ENCODE measurements around the gene DEPP1.

DNA sequence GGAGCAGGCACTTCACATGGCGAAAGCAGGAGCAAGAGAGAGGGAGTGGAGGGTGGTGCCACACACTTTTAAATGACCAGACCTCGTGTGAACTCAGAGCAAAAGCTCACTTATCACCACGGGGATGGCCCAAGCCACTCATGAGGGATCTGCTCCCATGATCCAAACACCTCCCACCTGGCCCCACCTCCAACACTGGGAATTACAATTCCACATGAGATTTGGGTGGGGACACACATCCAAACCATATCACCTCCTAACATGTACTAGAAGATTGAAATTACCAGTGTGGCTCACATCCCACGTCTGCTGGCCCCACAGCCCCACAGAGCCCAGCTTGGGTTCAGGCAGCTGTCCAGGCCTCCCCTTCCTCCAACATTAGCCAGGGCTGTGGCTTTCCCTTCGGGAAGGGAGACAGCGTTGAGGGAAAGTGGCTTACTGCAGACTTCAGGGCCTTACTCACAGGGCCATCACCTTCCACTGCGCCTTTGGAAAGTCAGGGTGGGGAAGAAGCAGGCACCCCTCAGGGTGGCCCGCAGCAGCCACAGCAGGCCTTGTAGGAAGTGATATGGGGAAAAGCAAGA is 7.7 kb downstream of the DEPP1 start:
- TF ChIP-seq, protein P1, sequence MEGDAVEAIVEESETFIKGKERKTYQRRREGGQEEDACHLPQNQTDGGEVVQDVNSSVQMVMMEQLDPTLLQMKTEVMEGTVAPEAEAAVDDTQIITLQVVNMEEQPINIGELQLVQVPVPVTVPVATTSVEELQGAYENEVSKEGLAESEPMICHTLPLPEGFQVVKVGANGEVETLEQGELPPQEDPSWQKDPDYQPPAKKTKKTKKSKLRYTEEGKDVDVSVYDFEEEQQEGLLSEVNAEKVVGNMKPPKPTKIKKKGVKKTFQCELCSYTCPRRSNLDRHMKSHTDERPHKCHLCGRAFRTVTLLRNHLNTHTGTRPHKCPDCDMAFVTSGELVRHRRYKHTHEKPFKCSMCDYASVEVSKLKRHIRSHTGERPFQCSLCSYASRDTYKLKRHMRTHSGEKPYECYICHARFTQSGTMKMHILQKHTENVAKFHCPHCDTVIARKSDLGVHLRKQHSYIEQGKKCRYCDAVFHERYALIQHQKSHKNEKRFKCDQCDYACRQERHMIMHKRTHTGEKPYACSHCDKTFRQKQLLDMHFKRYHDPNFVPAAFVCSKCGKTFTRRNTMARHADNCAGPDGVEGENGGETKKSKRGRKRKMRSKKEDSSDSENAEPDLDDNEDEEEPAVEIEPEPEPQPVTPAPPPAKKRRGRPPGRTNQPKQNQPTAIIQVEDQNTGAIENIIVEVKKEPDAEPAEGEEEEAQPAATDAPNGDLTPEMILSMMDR (IDR thresholded peaks at IDR 0.05; ENCODE audit: low read depth, low read length), result no peak
- TF ChIP-seq, protein P2, sequence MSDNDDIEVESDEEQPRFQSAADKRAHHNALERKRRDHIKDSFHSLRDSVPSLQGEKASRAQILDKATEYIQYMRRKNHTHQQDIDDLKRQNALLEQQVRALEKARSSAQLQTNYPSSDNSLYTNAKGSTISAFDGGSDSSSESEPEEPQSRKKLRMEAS (IDR thresholded peaks at IDR 0.05; ENCODE audit: low read depth, low read length), result no peak
